Stomach (tissue), 4 donors: ENCODE data around the gene C22orf23.

ENCODE experiments used
- CTCF ChIP-seq, 7 experiments: fragments of 450-650 bp in 4 of 7; fragments of 200-600 bp in 3 of 7; sonication (generic) in 3 of 7; IDR thresholded peaks; one replicate each; pipeline ENCODE4 v1.5.1; 2016 to 2019; ENCODE audit warnings: antibody characterized with exemption in 7 of 7, control low read depth in 2 of 7, mild to moderate bottlenecking in 1 of 7
- EP300 ChIP-seq: sonication (generic); formaldehyde crosslinking; IDR thresholded peaks from one replicate; pipeline ENCODE4 v1.6.1; 2017; ENCODE audit warnings: antibody characterized with exemption
- POLR2A ChIP-seq, 4 donors: fragments of 450-650 bp; IDR thresholded peaks; one replicate each; pipeline ENCODE4 v1.6.1; 2016; ENCODE audit warnings: antibody characterized with exemption in 4 of 4, control low read depth in 2 of 4, mild to moderate bottlenecking in 1 of 4, moderate library complexity in 1 of 4
- POLR2AphosphoS5 ChIP-seq, 3 donors: sonication (generic); formaldehyde crosslinking; IDR thresholded peaks; one replicate each; pipeline ENCODE4 v1.6.1; 2016; ENCODE audit warnings: antibody characterized with exemption in 3 of 3

- TF ChIP-seq CTCF (IDR thresholded peaks at IDR 0.05) (no peak), POLR2A (IDR thresholded peaks at IDR 0.05) (no peak), EP300 (no peak), POLR2AphosphoS5 (IDR thresholded peaks at IDR 0.05) (no peak)
Observed at GRCh38 chr22:37926358-37926757, 27.0 kb downstream of the C22orf23 start.
